Prostate gland (tissue), 2 donors: ENCODE measurements around the gene MRM1.
"Not testable (repeated sequence)": the region's sequence is repeated elsewhere in the genome, so short reads cannot be mapped to it uniquely, and the experiment has no call there.

Experiments
- CTCF ChIP-seq, 4 experiments: fragments of 200-600 bp in 2 of 4; fragments of 450-650 bp in 2 of 4; sonication (generic) in 2 of 4; IDR thresholded peaks; 1 replicate in 3 of 4; 2 replicates in 1 of 4; pipeline ENCODE4 v1.5.1; 2016 to 2019; ENCODE audit warnings: antibody characterized with exemption in 4 of 4, mild to moderate bottlenecking in 2 of 4, moderate library complexity in 2 of 4
- POLR2A ChIP-seq: fragments of 450-650 bp; IDR thresholded peaks from one replicate; pipeline ENCODE4 v1.6.1; 2016; ENCODE audit warnings: antibody characterized with exemption, mild to moderate bottlenecking

GRCh38 chr17:36605028-36605427, 3.6 kb downstream of the MRM1 start:
- TF ChIP-seq CTCF (IDR thresholded peaks at IDR 0.05); POLR2A: not testable (repeated sequence)
